Ascending aorta (tissue), 2 donors: ENCODE measurements around the gene EED. TPM values are rescaled to one million over a fixed set of nuclear protein-coding genes. Genes with fewer than 3 reads are reported as not detected.

Source experiments
- DNase-seq, 2 donors: peaks; one replicate each; pipeline ENCODE4 v3.0.0-alpha.2; 2019; ENCODE audit warnings: low spot score in 2 of 2
- H3K27ac ChIP-seq, 2 donors: fragments of 200-600 bp; sonication (generic); one replicate each; pipeline ENCODE4 v1.5.1; 2016 to 2017; ENCODE audit warnings: mild to moderate bottlenecking in 1 of 2
- H3K27me3 ChIP-seq: fragments of 200-600 bp; sonication (generic); one replicate; pipeline ENCODE4 v1.5.1; 2017
- H3K36me3 ChIP-seq, 2 donors: fragments of 200-600 bp; sonication (generic); one replicate each; pipeline ENCODE4 v1.5.1; 2016
- H3K4me1 ChIP-seq, 2 donors: fragments of 200-600 bp; sonication (generic); one replicate each; pipeline ENCODE4 v1.5.1; 2016 to 2017; ENCODE audit warnings: mild to moderate bottlenecking in 1 of 2
- H3K4me3 ChIP-seq, 2 donors: fragments of 200-600 bp; sonication (generic); one replicate each; pipeline ENCODE4 v1.5.1; 2016 to 2017; ENCODE audit warnings: mild to moderate bottlenecking in 1 of 2
- H3K9me3 ChIP-seq, 2 donors: fragments of 200-600 bp; sonication (generic); one replicate each; pipeline ENCODE4 v1.5.1; 2016
- CTCF ChIP-seq, 3 experiments: fragments of 200-600 bp in 2 of 3; fragments of 450-650 bp in 1 of 3; sonication (generic) in 2 of 3; IDR thresholded peaks; one replicate each; pipeline ENCODE4 v1.5.1; 2016 to 2019; ENCODE audit warnings: antibody characterized with exemption in 3 of 3, mild to moderate bottlenecking in 1 of 3, moderate library complexity in 1 of 3
- intact Hi-C: fragments of 100-400 bp; cut with DNase I; formaldehyde crosslinking; loops from one replicate; pipeline ENCODE4 v1.15.1; 2023
- total RNA-seq: library from RNA; depleted of rRNA; stranded (reverse); fragments of >200 nt; gene quantifications from one replicate; pipeline ENCODE4 v1.1.0, GENCODE V29; 2016

Gene EED
- total RNA-seq, 1 donor from 2014 or later, result 16.1 TPM

- H3K27me3 ChIP-seq, result no peaks in the 10 kb centered on the region
- intact Hi-C loops, result no loop called here
- H3K27ac ChIP-seq, result no peak overlapping the region
- H3K9me3 ChIP-seq, result no peaks in the 10 kb centered on the region
- TF ChIP-seq CTCF (IDR thresholded peaks at IDR 0.05), result no peak
- H3K4me1 ChIP-seq, result no peaks in the 10 kb centered on the region
- no peak for DNase-seq
- H3K4me3 ChIP-seq, result no peak overlapping the region
- H3K36me3 ChIP-seq, result peaks cover 2 to 14% of the 10 kb centered on the region in 2 donors
These were observed 11.3 kb downstream of the EED start for GRCh38 chr11:86255896-86256295.

DNA sequence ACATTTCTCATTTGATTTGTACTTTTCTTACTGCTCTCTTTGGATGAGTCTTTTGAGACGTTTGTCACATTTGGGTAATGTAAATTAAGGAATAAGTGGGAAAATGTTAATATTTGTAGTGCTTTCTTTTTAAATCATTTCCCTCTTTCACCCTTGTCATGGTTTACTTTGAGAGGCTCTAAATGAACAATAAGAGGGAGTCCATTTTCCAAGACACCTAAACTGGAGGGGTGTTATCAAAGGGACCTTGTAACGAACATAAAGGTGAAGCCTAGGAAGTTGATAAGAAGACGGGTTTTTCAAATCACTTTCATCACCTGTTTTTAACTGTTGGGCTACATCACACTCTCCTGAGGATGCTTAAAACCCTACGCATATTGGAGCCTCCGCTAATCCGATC is 12.1 kb downstream of the EED start:
- no peak overlapping the region for H3K27ac ChIP-seq
- H3K4me1 ChIP-seq, result no peaks in the 10 kb centered on the region
- no peak overlapping the region for H3K4me3 ChIP-seq
- H3K36me3 ChIP-seq, result peaks cover 2 to 21% of the 10 kb centered on the region in 2 donors
- H3K9me3 ChIP-seq, result no peaks in the 10 kb centered on the region
- intact Hi-C loops, result no loop called here
- no peaks in the 10 kb centered on the region for H3K27me3 ChIP-seq
- no peak for DNase-seq
- TF ChIP-seq CTCF (IDR thresholded peaks at IDR 0.05), result no peak

- Histone ChIP-seq H3K27me3 (no peaks in the 10 kb centered on the region), H3K4me1 (no peaks in the 10 kb centered on the region), H3K36me3 (peaks cover 2 to 29% of the 10 kb centered on the region in 2 donors), H3K9me3 (no peaks in the 10 kb centered on the region), H3K27ac (no peak overlapping the region), H3K4me3 (no peak overlapping the region)
- DNase-seq, result no peak
- no peak for TF ChIP-seq CTCF (IDR thresholded peaks at IDR 0.05)
- intact Hi-C loops, result no loop called here
These were observed 12.9 kb downstream of the EED start for GRCh38 chr11:86257446-86257845.

GRCh38 chr11:86259730-86260129 is 15.2 kb downstream of the EED start:
- DNase-seq, result no peak
- Histone ChIP-seq H3K27me3 (no peaks in the 10 kb centered on the region), H3K27ac (no peak overlapping the region), H3K4me3 (no peak overlapping the region), H3K36me3 (peaks cover 2 to 35% of the 10 kb centered on the region in 2 donors), H3K9me3 (no peaks in the 10 kb centered on the region), H3K4me1 (no peaks in the 10 kb centered on the region)
- no peak for TF ChIP-seq CTCF (IDR thresholded peaks at IDR 0.05)
- intact Hi-C loops, result no loop called here

DNA sequence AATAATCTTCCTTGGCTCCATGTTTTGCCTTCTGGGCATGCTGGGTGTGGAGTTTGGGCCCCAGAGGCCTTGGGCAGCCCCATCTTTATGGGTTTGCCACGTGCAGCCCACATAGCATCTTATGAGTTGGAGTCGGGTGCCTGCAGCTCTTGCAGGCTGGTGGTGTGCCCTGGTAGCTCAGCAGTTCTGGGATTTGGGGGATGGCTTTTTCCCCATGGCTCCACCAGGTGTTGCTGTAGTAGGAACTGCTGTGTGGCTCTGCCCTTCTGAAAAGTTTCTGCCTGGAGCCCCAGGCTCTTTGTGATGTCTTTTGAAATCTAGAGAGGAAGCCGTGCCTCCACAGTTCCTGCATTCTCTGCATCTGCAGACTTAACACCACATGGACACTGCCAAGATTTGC is 16.8 kb downstream of the EED start:
- H3K27ac ChIP-seq, result no peak overlapping the region
- H3K27me3 ChIP-seq, result no peaks in the 10 kb centered on the region
- no peak for TF ChIP-seq CTCF (IDR thresholded peaks at IDR 0.05)
- intact Hi-C loops, result no loop called here
- no peaks in the 10 kb centered on the region for H3K4me1 ChIP-seq
- peaks cover 2 to 30% of the 10 kb centered on the region in 2 donors for H3K36me3 ChIP-seq
- no peaks in the 10 kb centered on the region for H3K9me3 ChIP-seq
- no peak for DNase-seq
- H3K4me3 ChIP-seq, result no peak overlapping the region

GRCh38 chr11:86262387-86262786 is 17.8 kb downstream of the EED start:
- H3K4me1 ChIP-seq, result no peaks in the 10 kb centered on the region
- no peak overlapping the region for H3K4me3 ChIP-seq
- intact Hi-C loops, result no loop called here
- H3K36me3 ChIP-seq, result peaks cover 0 to 26% of the 10 kb centered on the region in 2 donors
- H3K27ac ChIP-seq, result no peak overlapping the region
- TF ChIP-seq CTCF (IDR thresholded peaks at IDR 0.05), result no peak
- no peaks in the 10 kb centered on the region for H3K9me3 ChIP-seq
- DNase-seq, result no peak
- no peaks in the 10 kb centered on the region for H3K27me3 ChIP-seq
